ENCODE results near the gene SLC39A11. TPM values are rescaled to one million over a fixed set of nuclear protein-coding genes. Genes with fewer than 3 reads are reported as not detected.

SLC39A11 gene
- total RNA-seq, 1 donor, result 15.8 TPM

DNA sequence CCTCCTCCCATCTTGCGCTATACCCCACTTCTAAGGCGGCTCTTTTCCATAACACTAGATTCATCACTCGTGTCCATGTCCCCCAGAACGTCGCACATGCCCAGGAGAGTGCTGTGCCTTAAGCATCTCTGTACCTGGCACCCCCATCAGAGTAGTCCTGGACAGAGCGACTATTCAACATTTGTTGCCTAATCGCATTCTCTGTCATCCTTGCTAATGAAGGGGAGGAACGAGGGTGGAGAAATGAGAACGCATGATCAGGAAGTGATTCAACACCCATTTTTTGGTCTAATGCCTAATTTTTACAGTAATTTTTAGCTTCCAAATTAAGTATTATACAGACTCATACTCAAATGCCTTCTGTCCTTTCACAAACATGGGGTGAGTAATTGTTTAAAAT, 53.2 kb downstream of the SLC39A11 start:
- H3K4me3 ChIP-seq (ENCODE audit: low read depth, low read length), result no peak overlapping the region
- DNase-seq (ENCODE audit: low read depth), result no peak
- TF ChIP-seq, protein P1, sequence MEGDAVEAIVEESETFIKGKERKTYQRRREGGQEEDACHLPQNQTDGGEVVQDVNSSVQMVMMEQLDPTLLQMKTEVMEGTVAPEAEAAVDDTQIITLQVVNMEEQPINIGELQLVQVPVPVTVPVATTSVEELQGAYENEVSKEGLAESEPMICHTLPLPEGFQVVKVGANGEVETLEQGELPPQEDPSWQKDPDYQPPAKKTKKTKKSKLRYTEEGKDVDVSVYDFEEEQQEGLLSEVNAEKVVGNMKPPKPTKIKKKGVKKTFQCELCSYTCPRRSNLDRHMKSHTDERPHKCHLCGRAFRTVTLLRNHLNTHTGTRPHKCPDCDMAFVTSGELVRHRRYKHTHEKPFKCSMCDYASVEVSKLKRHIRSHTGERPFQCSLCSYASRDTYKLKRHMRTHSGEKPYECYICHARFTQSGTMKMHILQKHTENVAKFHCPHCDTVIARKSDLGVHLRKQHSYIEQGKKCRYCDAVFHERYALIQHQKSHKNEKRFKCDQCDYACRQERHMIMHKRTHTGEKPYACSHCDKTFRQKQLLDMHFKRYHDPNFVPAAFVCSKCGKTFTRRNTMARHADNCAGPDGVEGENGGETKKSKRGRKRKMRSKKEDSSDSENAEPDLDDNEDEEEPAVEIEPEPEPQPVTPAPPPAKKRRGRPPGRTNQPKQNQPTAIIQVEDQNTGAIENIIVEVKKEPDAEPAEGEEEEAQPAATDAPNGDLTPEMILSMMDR (IDR thresholded peaks at IDR 0.05; ENCODE audit: insufficient read depth, low read length), result no peak

- TF ChIP-seq, protein P1 (IDR thresholded peaks at IDR 0.05; ENCODE audit: insufficient read depth, low read length), result no peak
- DNase-seq (ENCODE audit: low read depth), result no peak
- no peak overlapping the region for H3K4me3 ChIP-seq (ENCODE audit: low read depth, low read length)
These were observed 61.0 kb downstream of the SLC39A11 start for GRCh38 chr17:73031472-73031871.

GRCh38 chr17:73030995-73031394, 61.5 kb downstream of the SLC39A11 start:
- TF ChIP-seq, protein P1 (IDR thresholded peaks at IDR 0.05; ENCODE audit: insufficient read depth, low read length), result no peak
- H3K4me3 ChIP-seq (ENCODE audit: low read depth, low read length), result no peak overlapping the region
- no peak for DNase-seq (ENCODE audit: low read depth)

DNA sequence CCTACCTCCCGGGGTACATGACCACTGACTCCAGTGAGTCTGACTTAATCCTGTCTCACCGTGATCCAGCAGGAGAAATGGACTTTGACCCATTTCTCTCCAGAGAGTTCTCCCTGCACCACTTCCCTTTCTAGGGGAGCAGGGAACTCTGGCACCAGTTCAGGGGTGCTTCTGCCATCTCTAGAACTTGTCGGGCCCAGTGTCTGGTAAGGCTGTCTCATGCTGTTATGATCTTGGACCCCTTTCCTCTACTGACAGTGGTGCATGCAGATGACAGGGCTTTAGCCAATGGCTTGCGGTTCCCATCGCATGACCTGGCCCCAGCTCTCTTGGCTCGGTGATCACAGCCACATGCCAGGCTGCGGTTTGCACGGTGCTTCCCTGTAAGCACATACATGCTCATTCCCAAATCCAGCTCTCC, 62.0 kb downstream of the SLC39A11 start:
- no peak overlapping the region for H3K4me3 ChIP-seq (ENCODE audit: low read depth, low read length)
- TF ChIP-seq, protein P1 (IDR thresholded peaks at IDR 0.05; ENCODE audit: insufficient read depth, low read length), result no peak
- peak; percentile 31 for DNase-seq (ENCODE audit: low read depth)

- H3K4me3 ChIP-seq (ENCODE audit: low read depth, low read length), result no peak overlapping the region
- TF ChIP-seq, protein P1 (IDR thresholded peaks at IDR 0.05; ENCODE audit: insufficient read depth, low read length), result no peak
- DNase-seq (ENCODE audit: low read depth), result no peak
These were observed 62.5 kb downstream of the SLC39A11 start for GRCh38 chr17:73029991-73030390.

GRCh38 chr17:73029021-73029420, 63.5 kb downstream of the SLC39A11 start:
- TF ChIP-seq, protein P1 (IDR thresholded peaks at IDR 0.05; ENCODE audit: insufficient read depth, low read length), result no peak
- no peak overlapping the region for H3K4me3 ChIP-seq (ENCODE audit: low read depth, low read length)
- DNase-seq (ENCODE audit: low read depth), result no peak

DNA sequence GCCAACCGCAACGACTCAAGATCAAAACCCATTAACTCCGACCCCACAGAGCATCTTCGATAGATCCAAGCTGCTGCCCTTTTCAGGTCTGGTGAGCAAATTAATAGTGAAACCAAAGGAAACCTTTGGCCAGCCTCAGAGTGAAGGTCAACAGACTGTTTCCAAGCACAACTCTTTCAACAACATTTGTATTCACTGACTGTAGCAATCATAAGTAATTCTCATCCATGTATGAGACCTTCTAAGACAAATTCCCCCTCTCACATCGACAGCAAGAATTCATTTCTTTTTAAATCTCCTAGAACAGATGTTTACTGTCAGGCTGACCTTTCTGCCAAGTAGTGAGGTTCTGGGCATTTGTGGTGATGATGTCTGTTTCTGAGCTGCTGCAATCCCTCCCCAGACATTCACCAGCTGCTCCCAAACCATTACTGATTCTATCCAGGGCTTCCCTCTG, 64.2 kb downstream of the SLC39A11 start:
- peak; percentile 75 for DNase-seq (ENCODE audit: low read depth)
- TF ChIP-seq, protein P1 (IDR thresholded peaks at IDR 0.05; ENCODE audit: insufficient read depth, low read length), result no peak

More for the DNA sequence above, 64.2 kb downstream of the SLC39A11 start:
- no peak overlapping the region for H3K4me3 ChIP-seq (ENCODE audit: low read depth, low read length)

Data from fibroblast of the aortic adventitia (primary cell).